GM23338 (cell line): Measurements from ENCODE around the gene ZXDA. TPM values are rescaled to one million over a fixed set of nuclear protein-coding genes. Genes with fewer than 3 reads are reported as not detected.

Experiments used
- ATAC-seq: fragments of 200-7000 bp; cut with Tn5 transposase; 3 replicates; pipeline ENCODE4 v1.9.1; 2020
- DNase-seq: peaks from one replicate; pipeline ENCODE4 v3.0.0-alpha.2; 2015; ENCODE audit warnings: low spot score
- H2AFZ ChIP-seq: fragments of 200-600 bp; sonication (generic); 2 replicates; pipeline ENCODE4 v1.8.0; 2016; ENCODE audit warnings: antibody characterized with exemption, mild to moderate bottlenecking, moderate library complexity
- H3F3A ChIP-seq: fragments of 200-600 bp; sonication (generic); replicated peaks from 2 replicates; pipeline ENCODE4 v1.8.0; 2017; ENCODE audit warnings: antibody characterized with exemption, mixed run types, low read depth
- H3K27ac ChIP-seq: fragments of 200-600 bp; sonication (generic); 2 replicates; pipeline ENCODE4 v1.6.1; 2016; ENCODE audit warnings: low read depth
- H3K27me3 ChIP-seq: fragments of 200-600 bp; sonication (generic); 2 replicates; pipeline ENCODE4 v1.8.0; 2016; ENCODE audit warnings: mild to moderate bottlenecking, mixed run types, moderate library complexity; ENCODE audit not compliant: insufficient read depth
- H3K36me3 ChIP-seq: fragments of 200-600 bp; sonication (generic); 2 replicates; pipeline ENCODE4 v1.8.0; 2016; ENCODE audit warnings: mild to moderate bottlenecking; ENCODE audit not compliant: insufficient read depth
- H3K4me1 ChIP-seq: fragments of 200-600 bp; sonication (generic); 2 replicates; pipeline ENCODE4 v1.8.0; 2016; ENCODE audit warnings: mild to moderate bottlenecking, moderate library complexity; ENCODE audit not compliant: insufficient read depth
- H3K4me2 ChIP-seq: fragments of 200-600 bp; sonication (generic); 2 replicates; pipeline ENCODE4 v1.7.1; 2017; ENCODE audit warnings: mixed run types
- H3K4me3 ChIP-seq: fragments of 200-600 bp; sonication (generic); 2 replicates; pipeline ENCODE4 v1.6.1; 2016; ENCODE audit warnings: mixed run types
- H3K79me2 ChIP-seq: fragments of 200-600 bp; sonication (generic); replicated peaks from 2 replicates; pipeline ENCODE4 v1.8.0; 2017; ENCODE audit warnings: mild to moderate bottlenecking; ENCODE audit not compliant: insufficient read depth
- H3K9me2 ChIP-seq: fragments of 200-600 bp; sonication (generic); 2 replicates; pipeline ENCODE4 v1.8.0; 2017; ENCODE audit not compliant: insufficient read depth
- H4K20me1 ChIP-seq: fragments of 200-600 bp; sonication (generic); replicated peaks from 2 replicates; pipeline ENCODE4 v1.8.0; 2017; ENCODE audit warnings: mild to moderate bottlenecking; ENCODE audit not compliant: insufficient read depth
- H3K27ac Mint-ChIP-seq: 2 replicates; pipeline ENCODE4 v1.8.0; 2020; ENCODE audit warnings: inconsistent platforms, mild to moderate bottlenecking, moderate library complexity, mixed read lengths
- H3K27me3 Mint-ChIP-seq: 3 replicates; pipeline ENCODE4 v1.8.0; 2022; ENCODE audit warnings: low read depth, mild to moderate bottlenecking, moderate library complexity, mixed read lengths, inconsistent platforms; ENCODE audit not compliant: insufficient read depth, poor library complexity
- H3K36me3 Mint-ChIP-seq: 3 replicates; pipeline ENCODE4 v1.8.0; 2021; ENCODE audit warnings: low read depth, mild to moderate bottlenecking, inconsistent platforms, moderate library complexity, mixed read lengths
- H3K4me1 Mint-ChIP-seq: 3 replicates; pipeline ENCODE4 v1.8.0; 2020; ENCODE audit warnings: mild to moderate bottlenecking, inconsistent platforms, mixed read lengths
- H3K4me3 Mint-ChIP-seq: 3 replicates; pipeline ENCODE4 v1.8.0; 2021; ENCODE audit warnings: moderate library complexity, mild to moderate bottlenecking, inconsistent platforms, mixed read lengths
- H3K9me3 Mint-ChIP-seq: 3 replicates; pipeline ENCODE4 v1.8.0; 2020; ENCODE audit warnings: moderate library complexity, mild to moderate bottlenecking, inconsistent platforms, mixed read lengths
- CREB1 ChIP-seq: fragments of 250-450 bp; sonication (Bioruptor Pico); IDR thresholded peaks from 2 replicates; pipeline ENCODE4 v1.5.0; 2020; ENCODE audit warnings: low read depth, mild to moderate bottlenecking, moderate library complexity
- CTCF ChIP-seq, 2 experiments: fragments of 200-600 bp in 1 of 2; sonication (generic) in 1 of 2; conservative IDR thresholded peaks; 2 replicates each; pipeline versions ENCODE4 v1.5.1 to v1.6.1; 2016 to 2017; ENCODE audit warnings: antibody characterized with exemption in 2 of 2, low read depth in 2 of 2, mild to moderate bottlenecking in 2 of 2, moderate library complexity in 1 of 2
- EZH2 ChIP-seq: fragments of 200-600 bp; sonication (generic); IDR thresholded peaks from one replicate; pipeline ENCODE4 v1.8.0; 2017; ENCODE audit warnings: antibody characterized with exemption, mild to moderate bottlenecking, low read depth; ENCODE audit not compliant: unreplicated experiment
- EZH2phosphoT487 ChIP-seq: fragments of 200-600 bp; sonication (generic); IDR thresholded peaks from one replicate; pipeline ENCODE4 v1.8.1; 2018; ENCODE audit warnings: antibody characterized with exemption; ENCODE audit not compliant: unreplicated experiment
- JUNB ChIP-seq: IDR thresholded peaks from one replicate; pipeline ENCODE4 v1.6.1; 2016; ENCODE audit warnings: antibody characterized with exemption; ENCODE audit not compliant: unreplicated experiment
- NANOG ChIP-seq: IDR thresholded peaks from 2 replicates; pipeline ENCODE4 v1.6.1; 2016; ENCODE audit warnings: antibody characterized with exemption, borderline replicate concordance
- POLR2AphosphoS5 ChIP-seq: IDR thresholded peaks from 2 replicates; pipeline ENCODE4 v1.6.1; 2016; ENCODE audit warnings: antibody characterized with exemption, low read depth
- ZNF114 ChIP-seq: fragments of 250-450 bp; sonication (Bioruptor Pico); IDR thresholded peaks from 2 replicates; pipeline ENCODE4 v1.5.0; 2020; ENCODE audit warnings: mild to moderate bottlenecking, moderate library complexity
- ZNF331 ChIP-seq: fragments of 250-450 bp; sonication (Bioruptor Pico); IDR thresholded peaks from 2 replicates; pipeline ENCODE4 v1.5.0; 2020; ENCODE audit warnings: low read depth, mild to moderate bottlenecking, moderate library complexity
- ZNF462 ChIP-seq: fragments of 250-450 bp; sonication (Bioruptor Pico); IDR thresholded peaks from 2 replicates; pipeline ENCODE4 v1.5.0; 2020; ENCODE audit warnings: mild to moderate bottlenecking, moderate library complexity
- polyA plus RNA-seq: library from polyadenylated mRNA; unstranded; fragments of >200 nt; fragmentation: Nextera tagmentation; extraction: Ambion mirVana; gene quantifications from 2 replicates; pipeline ENCODE4 v1.2.1, GENCODE V29; 2016
- total RNA-seq: library from RNA; depleted of rRNA; stranded (reverse); fragments of >200 nt; shearing (Covaris generic); gene quantifications from 2 replicates; pipeline ENCODE4 v1.2.3, GENCODE V29; 2014
- TF ChIP-seq, protein P1 (sequence below): IDR thresholded peaks from 2 replicates; pipeline ENCODE4 v1.6.1; 2016; ENCODE audit warnings: antibody characterized with exemption

The ZXDA gene
- total and polyA plus RNA-seq, 2 experiments from 2014 or later, result 0.42 to 4.6 TPM

DNA sequence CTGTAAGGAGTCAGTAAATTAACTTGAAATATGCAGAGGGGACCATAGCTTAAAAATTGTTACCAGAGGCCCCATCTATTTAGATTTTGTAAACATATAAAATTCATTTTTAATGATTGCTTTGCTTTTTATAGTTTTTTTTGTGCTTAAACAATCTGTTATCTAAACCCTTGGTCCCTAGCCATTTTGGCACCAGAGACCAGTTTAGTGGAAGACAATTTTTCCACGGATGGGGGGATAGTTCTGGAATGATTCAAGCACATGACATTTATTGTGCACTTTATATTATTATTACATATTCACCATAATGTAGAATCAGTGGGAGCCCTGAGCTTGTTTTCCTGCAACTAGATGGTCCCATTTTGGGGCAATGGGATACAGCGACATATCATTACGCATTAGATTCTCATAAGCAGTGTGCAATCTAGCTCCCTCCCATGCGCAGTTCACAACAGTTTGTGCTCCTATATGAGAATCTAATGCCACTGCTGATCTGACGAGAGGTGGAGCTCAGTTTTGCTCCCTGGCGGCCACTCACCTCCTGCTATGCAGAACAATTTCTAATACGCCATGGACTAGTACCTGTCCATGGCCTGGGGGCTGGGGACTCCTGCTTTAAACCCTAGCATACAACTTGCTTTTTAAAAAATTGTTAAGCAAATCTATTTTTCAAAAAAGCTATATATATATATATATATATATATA, 5.9 kb downstream of the ZXDA start:
- no peak overlapping the region for H3K27ac ChIP-seq
- Mint-ChIP-seq H3K27ac (no peak overlapping the region), H3K4me3 (no peak overlapping the region), H3K27me3 (no peaks in the 10 kb centered on the region), H3K36me3 (no peaks in the 10 kb centered on the region), H3K4me1 (peaks cover 2% of the 10 kb centered on the region; the same call in 2 of the 3 replicates), H3K9me3 (no peaks in the 10 kb centered on the region; the same call in 2 of the 3 replicates)
- H4K20me1 ChIP-seq, result no peaks in the 10 kb centered on the region
- DNase-seq, result no peak
- TF ChIP-seq, protein P1, sequence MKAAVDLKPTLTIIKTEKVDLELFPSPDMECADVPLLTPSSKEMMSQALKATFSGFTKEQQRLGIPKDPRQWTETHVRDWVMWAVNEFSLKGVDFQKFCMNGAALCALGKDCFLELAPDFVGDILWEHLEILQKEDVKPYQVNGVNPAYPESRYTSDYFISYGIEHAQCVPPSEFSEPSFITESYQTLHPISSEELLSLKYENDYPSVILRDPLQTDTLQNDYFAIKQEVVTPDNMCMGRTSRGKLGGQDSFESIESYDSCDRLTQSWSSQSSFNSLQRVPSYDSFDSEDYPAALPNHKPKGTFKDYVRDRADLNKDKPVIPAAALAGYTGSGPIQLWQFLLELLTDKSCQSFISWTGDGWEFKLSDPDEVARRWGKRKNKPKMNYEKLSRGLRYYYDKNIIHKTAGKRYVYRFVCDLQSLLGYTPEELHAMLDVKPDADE, result no peak
- ATAC-seq, result no peak
- H3K9me2 ChIP-seq, result no peaks in the 10 kb centered on the region
- H3K79me2 ChIP-seq, result peaks cover 4% of the 10 kb centered on the region
- H3K36me3 ChIP-seq, result no peaks in the 10 kb centered on the region
- no peaks in the 10 kb centered on the region for H3K27me3 ChIP-seq
- no peak overlapping the region for H2AFZ ChIP-seq
- H3K4me3 ChIP-seq, result no peak overlapping the region
- no peak overlapping the region for H3K4me2 ChIP-seq
- H3F3A ChIP-seq, result no peaks in the 10 kb centered on the region
- peaks cover 12% of the 10 kb centered on the region for H3K4me1 ChIP-seq

- Histone ChIP-seq H3F3A (no peaks in the 10 kb centered on the region), H3K27me3 (no peaks in the 10 kb centered on the region), H3K9me2 (no peaks in the 10 kb centered on the region), H3K79me2 (peaks cover 4% of the 10 kb centered on the region), H3K27ac (no peak overlapping the region), H3K4me1 (peaks cover 12% of the 10 kb centered on the region), H4K20me1 (no peaks in the 10 kb centered on the region), H3K4me3 (no peak overlapping the region), H3K4me2 (no peak overlapping the region), H2AFZ (no peak overlapping the region), H3K36me3 (no peaks in the 10 kb centered on the region)
- Mint-ChIP-seq H3K4me3 (no peak overlapping the region), H3K27me3 (no peaks in the 10 kb centered on the region), H3K9me3 (no peaks in the 10 kb centered on the region; the same call in 2 of the 3 replicates), H3K36me3 (no peaks in the 10 kb centered on the region), H3K27ac (no peak overlapping the region), H3K4me1 (peaks cover 2% of the 10 kb centered on the region; the same call in 2 of the 3 replicates)
- ATAC-seq, result no peak
- no peak for DNase-seq
- no peak for TF ChIP-seq ZNF331 (CRISPR knock-in tag)
- TF ChIP-seq CTCF (conservative IDR thresholded peaks at IDR 0.05; ENCODE audit: low read depth in 2 of 2), result no peak
- no peak for TF ChIP-seq POLR2AphosphoS5
- TF ChIP-seq EZH2, result no peak
- no peak for TF ChIP-seq ZNF462 (CRISPR knock-in tag)
- TF ChIP-seq, protein P1, result no peak
- TF ChIP-seq NANOG, result no peak
- no peak for TF ChIP-seq ZNF114 (CRISPR knock-in tag)
- TF ChIP-seq EZH2phosphoT487, result no peak
- TF ChIP-seq JUNB, result no peak
- TF ChIP-seq CREB1 (CRISPR knock-in tag), result no peak
Measured at GRCh38 chrX:57902633-57903032, 7.6 kb downstream of the ZXDA start.
